GM12878 (cell line): ENCODE results near the gene PLXNB2. TPM values are rescaled to one million over a fixed set of nuclear protein-coding genes. Genes with fewer than 3 reads are reported as not detected.

Source experiments
- ATAC-seq: fragments of 200-7000 bp; cut with Tn5 transposase; 3 replicates; pipeline ENCODE4 v1.9.1; 2020; ENCODE audit warnings: mild to moderate bottlenecking, moderate library complexity
- BruUV-seq: library from RNA; stranded (reverse); fragments of 400-500 nt; replicated peaks from 2 replicates; lab custom pipeline; 2021; lab: Mats Ljungman, UMichigan
- CTCF ChIA-PET: fragments of 300-600 bp; sonication (Branson Sonifier 250); formaldehyde crosslinking; extraction: SDS; loops from one replicate; lab custom pipeline; 2021; ENCODE audit warnings: inconsistent platforms; lab: Yijun Ruan, JAX
- POLR2A ChIA-PET: fragments of 350-600 bp; formaldehyde crosslinking; extraction: SDS; loops from one replicate; lab custom pipeline; 2021; ENCODE audit warnings: inconsistent platforms; lab: Charles Lee
- RAD21 ChIA-PET: fragments of 300-600 bp; sonication (Branson Sonifier 250); formaldehyde crosslinking; loops from one replicate; lab custom pipeline; 2023; ENCODE audit warnings: antibody characterized with exemption; ENCODE audit not compliant: unreplicated experiment; lab: Charles Lee
- SMC1A ChIA-PET: fragments of 300-600 bp; sonication (Branson Sonifier 250); formaldehyde crosslinking; loops from one replicate; lab custom pipeline; 2023; ENCODE audit not compliant: unreplicated experiment, uncharacterized antibody; lab: Charles Lee
- DNase-seq: peaks from one replicate; pipeline ENCODE4 v3.0.0-alpha.2; 2011; ENCODE audit warnings: low read depth, low spot score
- FAIRE-seq: peaks from 3 replicates; lab custom pipeline; 2011; peaks lifted over from hg19 to GRCh38; lab: Jason Lieb, UNC
- H2AFZ ChIP-seq: 2 replicates; pipeline ENCODE4 v1.6.0; 2011; ENCODE audit warnings: low read depth, low read length, control low read depth; ENCODE audit not compliant: control insufficient read depth
- H3K27ac ChIP-seq: 2 replicates; pipeline ENCODE4 v1.5.1; 2011; ENCODE audit warnings: control low read depth; ENCODE audit not compliant: control insufficient read depth, insufficient read depth
- H3K27me3 ChIP-seq, 2 experiments: replicated peaks in 1 of 2; 2 replicates each; pipeline versions ENCODE4 v1.6.0 to v1.6.1; 2011; ENCODE audit warnings: low read length in 1 of 2; ENCODE audit not compliant: control insufficient read depth in 2 of 2, insufficient read depth in 2 of 2
- H3K36me3 ChIP-seq, 2 experiments: 2 replicates each; pipeline ENCODE4 v1.5.1; 2011; ENCODE audit warnings: low read length in 1 of 2; ENCODE audit not compliant: control insufficient read depth in 2 of 2, insufficient read depth in 2 of 2
- H3K4me1 ChIP-seq: 2 replicates; pipeline ENCODE4 v1.6.1; 2011; ENCODE audit warnings: mild to moderate bottlenecking, low read length, moderate library complexity, mixed read lengths; ENCODE audit not compliant: control insufficient read depth, insufficient read depth
- H3K4me2 ChIP-seq: 2 replicates; pipeline ENCODE4 v1.6.0; 2011; ENCODE audit warnings: control low read depth; ENCODE audit not compliant: control insufficient read depth, insufficient read depth
- H3K4me3 ChIP-seq: fragments of 200-600 bp; sonication (generic); 2 replicates; pipeline ENCODE4 v1.5.1; 2016
- H3K79me2 ChIP-seq: 2 replicates; pipeline ENCODE4 v1.6.0; 2011; ENCODE audit warnings: low read length; ENCODE audit not compliant: control insufficient read depth, insufficient read depth
- H3K9ac ChIP-seq: 2 replicates; pipeline ENCODE4 v1.8.0; 2011; ENCODE audit warnings: low read length, control low read depth, mixed read lengths; ENCODE audit not compliant: control insufficient read depth, insufficient read depth
- H3K9me3 ChIP-seq: replicated peaks from 3 replicates; pipeline ENCODE4 v1.5.1; 2011; ENCODE audit warnings: mild to moderate bottlenecking, low read length; ENCODE audit not compliant: control insufficient read depth, insufficient read depth
- H4K20me1 ChIP-seq: 2 replicates; pipeline ENCODE4 v1.6.0; 2011; ENCODE audit not compliant: control insufficient read depth, insufficient read depth
- RAD51 ChIP-seq: fragments of 450-650 bp; IDR thresholded peaks from 2 replicates; pipeline ENCODE4 v1.6.1; 2016; ENCODE audit warnings: moderate library complexity, mild to moderate bottlenecking, inconsistent platforms
- TCF7 ChIP-seq: IDR thresholded peaks from 2 replicates; pipeline ENCODE4 v1.6.1; 2014; ENCODE audit warnings: antibody characterized with exemption, borderline replicate concordance
- ZNF207 ChIP-seq: fragments of 450-650 bp; IDR thresholded peaks from 2 replicates; pipeline ENCODE4 v1.6.1; 2014; ENCODE audit warnings: antibody characterized with exemption, mild to moderate bottlenecking, borderline replicate concordance
- ZSCAN29 ChIP-seq: fragments of 450-650 bp; IDR thresholded peaks from 2 replicates; pipeline ENCODE4 v1.6.1; 2017; ENCODE audit warnings: mild to moderate bottlenecking, moderate library complexity
- WGBS: methylation state at CpG from one replicate; pipeline ENCODE4 v1.1.6; 2016; ENCODE audit warnings: low lambda C conversion rate; ENCODE audit not compliant: insufficient replicate concordance, insufficient coverage; ENCODE audit errors: missing lambda C conversion rate; 5-methylcytosine and 5-hydroxymethylcytosine counted together
- in situ Hi-C: fragments of 300-500 bp; cut with MboI; formaldehyde crosslinking; loops from 9 replicates; pipeline ENCODE4 v1.14.3; 2018; ENCODE audit warnings: mixed read lengths
- intact Hi-C: fragments of 100-400 bp; cut with micrococcal nuclease; formaldehyde crosslinking; loops from one replicate; pipeline ENCODE4 v1.14.2; 2022; ENCODE audit not compliant: unreplicated experiment
- polyA plus RNA-seq, 11 experiments: library from polyadenylated mRNA; depleted of rRNA in 4 of 11; unstranded in 6 of 11; stranded (reverse) in 5 of 11; fragments of >200 nt; fragmentation: Nextera tagmentation in 4 of 11; fragmentation: Illumina TruSeq in 1 of 11; extraction: Ambion mirVana in 4 of 11; extraction: Trizol in 1 of 11; gene quantifications; 1 replicate in 1 of 11; 2 replicates in 10 of 11; pipeline versions ENCODE4 v1.2.1 to v1.2.3, GENCODE V29; 2011 to 2016; ENCODE audit warnings: inconsistent platforms in 2 of 11, missing spikeins in 2 of 11, low read depth in 1 of 11
- total RNA-seq, 4 experiments: library from RNA; depleted of rRNA in 3 of 4; stranded (reverse); fragments of >200 nt in 3 of 4; fragmentation: Illumina TruSeq in 1 of 4; extraction: Trizol in 1 of 4; gene quantifications; 2 replicates each; pipeline versions ENCODE4 v1.2.1 to v1.2.3, GENCODE V29; 2013 to 2021

Gene PLXNB2
- total and polyA plus RNA-seq, 10 of the 15 experiments (the other 5 are each of a cell fraction or from before 2014, with no cell fraction given), result 0.68 to 134 (median 41.9) TPM

- no peak for TF ChIP-seq ZSCAN29
- no peak for TF ChIP-seq ZNF207
These were observed 10.2 kb upstream of the PLXNB2 start (continued) for GRCh38 chr22:50317674-50318073.

GRCh38 chr22:50317178-50317577 lies 9.7 kb upstream of the PLXNB2 start:
- Histone ChIP-seq H3K36me3 (no peaks in the 10 kb centered on the region), H2AFZ (no peak overlapping the region), H3K4me3 (no peak overlapping the region), H3K9ac (no peak overlapping the region), H3K79me2 (peaks cover 13% of the 10 kb centered on the region), H3K9me3 (no peaks in the 10 kb centered on the region), H3K27ac (no peak overlapping the region), H3K27me3 (no peaks in the 10 kb centered on the region), H3K4me2 (no peak overlapping the region), H3K4me1 (peaks cover 13% of the 10 kb centered on the region), H4K20me1 (no peaks in the 10 kb centered on the region)
- no peak for DNase-seq
- in situ Hi-C loops, result no loop called here
- intact Hi-C loops, result no loop called here
- no peak for TF ChIP-seq RAD51
- TF ChIP-seq TCF7, result no peak
- ChIA-PET CTCF (no interaction called here), SMC1A (interaction anchor here (2.8 kb wide), 1 partner anchor 24 kb away, joined by 9 read pairs; no protein-coding TSS in a partner anchor), POLR2A (no interaction called here), RAD21 (no interaction called here)
- no TSS peak for BruUV-seq
- FAIRE-seq, result no peak
- ATAC-seq, result no peak
- 97% methylated on average over 8 of the region's 9 CpGs for WGBS
